HG02852 (cell line): ENCODE results near the gene HAVCR1.
"Not testable (repeated sequence)": the region's sequence is repeated elsewhere in the genome, so short reads cannot be mapped to it uniquely, and the experiment has no call there.

Experiments
- ATAC-seq: cut with Tn5 transposase; IDR thresholded peaks from one replicate; pipeline ENCODE4 v1.9.1; 2021; ENCODE audit warnings: mild to moderate bottlenecking, moderate library complexity; ENCODE audit not compliant: unreplicated experiment

HAVCR1 gene

DNA sequence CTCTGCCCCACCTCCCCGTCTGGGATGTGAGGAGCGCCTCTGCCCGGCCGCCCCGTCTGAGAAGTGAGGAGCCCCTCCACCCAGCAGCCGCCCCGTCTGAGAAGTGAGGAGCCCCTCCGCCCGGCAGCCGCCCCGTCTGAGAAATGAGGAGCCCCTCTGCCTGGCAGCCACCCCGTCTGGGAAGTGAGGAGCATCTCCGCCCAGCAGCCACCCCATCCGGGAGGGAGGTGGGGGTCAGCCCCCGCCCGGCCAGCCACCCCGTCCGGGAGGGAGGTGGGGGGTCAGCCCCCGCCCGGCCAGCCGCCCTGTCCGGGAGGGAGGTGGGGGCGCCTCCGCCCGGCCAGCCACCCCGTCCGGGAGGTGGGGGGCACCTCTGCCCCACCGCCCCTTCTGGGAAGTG is 44.8 kb downstream of the HAVCR1 start:
- ATAC-seq = not testable (repeated sequence)

DNA sequence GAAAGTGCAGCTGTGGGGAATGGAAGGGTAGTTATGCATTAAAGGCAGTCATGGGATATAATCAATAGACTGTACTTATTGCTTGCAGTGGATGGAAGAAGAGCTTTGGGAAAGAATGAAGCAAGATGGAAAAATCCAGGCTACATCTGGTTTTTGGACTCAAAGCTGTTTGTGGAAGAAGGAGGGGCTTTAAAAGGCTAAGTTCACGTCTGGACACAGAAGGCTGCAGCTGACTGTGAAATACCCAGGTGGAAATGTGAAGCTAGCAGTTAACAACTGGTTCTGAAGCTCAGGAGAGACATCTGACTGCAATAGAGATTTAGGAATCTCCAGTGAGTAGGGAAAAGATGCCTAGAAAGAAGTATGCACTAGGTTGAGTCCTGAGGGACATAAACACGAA is 52.7 kb downstream of the HAVCR1 start:
- ATAC-seq = no peak

- ATAC-seq = peak; percentile 72
These were observed 53.9 kb downstream of the HAVCR1 start for GRCh38 chr5:157004893-157005551.

DNA sequence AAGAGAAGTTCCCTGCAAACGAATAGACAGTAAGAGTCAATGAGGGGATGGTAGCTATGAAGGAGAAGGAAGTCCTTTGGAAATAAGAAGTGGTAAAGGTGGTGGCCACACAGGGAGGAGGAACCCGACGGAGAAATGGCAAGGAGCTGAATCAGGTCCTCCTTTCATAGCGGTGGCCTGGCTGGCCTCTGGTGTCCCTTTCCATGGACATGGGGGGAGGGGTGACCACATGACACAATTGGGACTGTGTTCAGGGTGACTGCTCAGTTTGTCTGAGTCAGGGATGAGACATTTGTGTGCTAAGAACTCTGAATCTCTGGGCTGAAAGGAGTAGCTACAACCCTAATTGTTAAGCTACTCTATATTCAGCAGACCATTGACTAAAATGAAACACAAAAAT is 67.2 kb downstream of the HAVCR1 start:
- no peak for ATAC-seq

GRCh38 chr5:156984064-156984463 is 74.9 kb downstream of the HAVCR1 start:
- no peak for ATAC-seq

GRCh38 chr5:156981481-156981880 is 77.4 kb downstream of the HAVCR1 start:
- no peak for ATAC-seq
